NCI-H2029 (cell line): ENCODE data around the gene CITED2.

Source experiments
- DNase-seq: peaks from one replicate; lab custom pipeline; 2025; lab: John Stamatoyannopoulos, UW

Gene CITED2

GRCh38 chr6:139329224-139329623 is 45.2 kb downstream of the CITED2 start:
- DNase-seq = no peak

GRCh38 chr6:139327038-139327437 is 47.4 kb downstream of the CITED2 start:
- DNase-seq = no peak

GRCh38 chr6:139325686-139326085 is 48.8 kb downstream of the CITED2 start:
- no peak for DNase-seq

GRCh38 chr6:139325125-139325524 is 49.3 kb downstream of the CITED2 start:
- no peak for DNase-seq

- no peak for DNase-seq
These were observed 50.2 kb downstream of the CITED2 start for GRCh38 chr6:139324301-139324555.

- DNase-seq = peak; percentile 69
These were observed 50.7 kb downstream of the CITED2 start for GRCh38 chr6:139323511-139324300.
